ENCODE measurements around the gene KCTD21. TPM values are rescaled to one million over a fixed set of nuclear protein-coding genes. Genes with fewer than 3 reads are reported as not detected.
"Not testable (repeated sequence)": the region's sequence is repeated elsewhere in the genome, so short reads cannot be mapped to it uniquely, and the experiment has no call there.

KCTD21 gene
- total RNA-seq, 1 donor from 2014 or later: 4.1 TPM

DNA sequence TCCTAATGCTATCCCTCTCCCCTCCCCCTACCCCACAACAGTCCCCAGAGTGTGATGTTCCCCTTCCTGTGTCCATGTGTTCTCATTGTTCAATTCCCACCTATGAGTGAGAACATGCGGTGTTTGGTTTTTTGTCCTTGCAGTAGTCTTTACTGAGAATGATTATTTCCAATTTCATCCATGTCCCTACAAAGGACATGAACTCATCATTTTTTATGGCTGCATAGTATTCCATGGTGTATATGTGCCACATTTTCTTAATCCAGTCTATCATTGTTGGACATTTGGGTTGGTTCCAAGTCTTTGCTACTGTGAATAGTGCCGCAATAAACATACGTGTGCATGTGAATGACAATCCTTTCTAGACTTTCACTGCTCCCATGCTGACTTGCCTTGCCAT is 12.6 kb downstream of the KCTD21 start:
- not testable (repeated sequence) for DNase-seq

DNA sequence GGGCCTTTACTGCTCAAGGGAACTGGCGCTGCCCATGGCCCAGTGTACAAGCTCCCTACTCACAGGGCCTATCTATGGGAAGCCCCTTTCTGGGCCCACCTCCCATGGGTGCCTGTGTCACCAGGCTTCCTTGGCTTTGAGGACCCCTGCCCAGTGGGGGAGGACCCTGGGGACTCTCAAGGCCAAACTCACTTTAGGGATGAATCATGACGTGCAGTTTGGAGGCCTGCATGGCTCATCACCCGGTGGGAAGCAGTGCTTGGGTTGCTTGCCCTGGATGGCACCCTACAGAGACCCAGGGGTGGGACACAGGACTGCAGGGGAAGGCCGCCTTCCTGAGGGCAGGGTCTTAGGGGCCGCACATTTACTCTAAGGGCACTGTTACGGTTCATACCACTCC is 16.5 kb downstream of the KCTD21 start:
- DNase-seq: no peak

DNA sequence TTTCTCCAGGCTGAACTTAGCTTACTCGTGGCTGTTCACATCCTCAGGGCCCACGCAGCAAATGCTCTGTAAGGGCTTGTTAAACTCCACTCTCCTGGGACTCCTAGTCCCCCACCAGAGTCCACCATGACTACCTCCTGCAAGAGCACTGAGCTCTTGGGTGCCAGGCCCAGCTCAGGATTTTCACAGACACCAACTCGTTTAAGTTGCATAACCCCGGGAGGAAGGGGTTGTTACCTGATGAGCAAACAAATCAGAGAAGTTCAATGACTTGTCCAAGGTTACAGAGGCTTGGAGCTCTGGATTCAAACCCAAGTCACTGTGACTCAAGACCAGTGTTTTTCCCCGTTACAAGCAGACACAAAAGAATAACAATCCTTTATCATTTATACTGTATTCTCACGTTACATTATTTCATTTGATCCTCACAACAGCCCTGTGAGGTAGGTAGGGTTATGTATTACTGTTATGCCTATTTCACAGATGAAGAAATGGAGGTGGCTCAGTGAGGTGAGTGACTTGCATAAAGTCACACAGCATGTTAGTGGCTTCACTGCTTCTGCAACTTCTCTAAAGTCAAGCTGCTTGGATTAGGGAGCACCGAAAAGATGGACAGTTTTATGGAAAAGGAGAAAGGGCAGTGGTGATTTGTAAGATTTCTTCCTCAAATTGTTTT is 17.4 kb downstream of the KCTD21 start:
- DNase-seq: no peak

DNA sequence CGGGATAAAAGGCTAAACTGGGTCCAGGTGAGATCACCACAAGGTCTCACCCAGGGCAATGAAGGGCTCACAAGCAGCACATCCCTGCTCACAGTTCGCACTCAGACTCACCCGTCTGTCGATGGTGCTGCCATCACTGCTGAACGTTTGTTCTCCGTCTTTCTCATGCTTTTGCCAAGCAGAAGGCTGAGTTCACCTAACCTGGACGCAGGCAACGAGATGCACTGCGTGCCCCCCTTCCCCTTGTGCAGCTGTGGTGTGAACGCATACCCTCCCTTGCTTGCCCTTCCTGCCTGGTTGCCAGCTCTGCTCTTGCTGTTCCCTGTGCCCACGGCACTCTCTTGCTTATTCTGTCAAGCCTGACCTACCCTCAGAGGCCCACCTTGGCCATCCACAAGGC is 18.0 kb downstream of the KCTD21 start:
- DNase-seq: no peak

DNA sequence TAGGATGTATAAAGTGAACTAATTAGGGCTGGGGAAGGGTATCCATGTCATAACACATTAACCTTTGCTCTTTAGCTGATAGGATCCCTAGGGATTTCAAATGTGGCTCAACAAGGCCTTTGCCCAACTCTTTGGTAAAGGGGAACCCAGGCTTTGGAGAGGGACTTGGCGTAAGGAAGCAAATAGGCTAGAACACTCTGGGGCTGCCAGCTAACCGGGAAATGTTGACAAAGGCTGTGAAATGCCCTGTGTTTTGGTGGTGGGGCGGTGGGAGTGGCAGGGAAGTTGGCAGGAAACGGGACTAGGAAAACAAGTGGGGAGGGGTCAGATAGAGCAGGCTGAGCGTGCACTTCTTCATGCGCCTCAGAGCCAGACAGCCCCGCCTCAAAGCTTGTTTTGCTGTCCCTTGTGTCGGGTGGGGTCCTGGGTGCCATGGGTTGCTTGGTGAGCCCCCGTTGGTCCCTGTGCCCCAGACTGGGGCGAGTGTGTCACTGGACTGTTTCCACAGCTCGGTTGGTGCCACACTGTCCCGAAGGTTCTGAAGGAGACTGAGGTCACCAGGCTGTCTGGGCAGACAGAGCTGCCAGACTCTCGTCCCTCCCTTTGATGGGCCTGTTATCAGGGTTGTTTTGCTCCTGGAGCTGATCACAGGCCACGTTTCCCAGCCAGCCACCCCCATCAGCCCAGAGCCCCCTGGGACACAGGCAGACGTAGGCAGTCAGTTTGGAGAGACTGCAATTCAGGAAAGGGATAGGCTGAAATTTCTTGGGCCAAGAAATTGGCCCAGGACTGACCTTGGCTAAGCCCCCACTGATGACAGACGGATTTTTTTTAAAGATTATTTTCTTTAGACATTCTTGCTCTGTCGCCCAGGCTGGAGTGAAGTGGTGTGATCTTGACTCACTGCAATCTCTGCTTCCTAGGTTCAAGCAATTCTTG is 19.6 kb downstream of the KCTD21 start:
- no peak for DNase-seq

DNA sequence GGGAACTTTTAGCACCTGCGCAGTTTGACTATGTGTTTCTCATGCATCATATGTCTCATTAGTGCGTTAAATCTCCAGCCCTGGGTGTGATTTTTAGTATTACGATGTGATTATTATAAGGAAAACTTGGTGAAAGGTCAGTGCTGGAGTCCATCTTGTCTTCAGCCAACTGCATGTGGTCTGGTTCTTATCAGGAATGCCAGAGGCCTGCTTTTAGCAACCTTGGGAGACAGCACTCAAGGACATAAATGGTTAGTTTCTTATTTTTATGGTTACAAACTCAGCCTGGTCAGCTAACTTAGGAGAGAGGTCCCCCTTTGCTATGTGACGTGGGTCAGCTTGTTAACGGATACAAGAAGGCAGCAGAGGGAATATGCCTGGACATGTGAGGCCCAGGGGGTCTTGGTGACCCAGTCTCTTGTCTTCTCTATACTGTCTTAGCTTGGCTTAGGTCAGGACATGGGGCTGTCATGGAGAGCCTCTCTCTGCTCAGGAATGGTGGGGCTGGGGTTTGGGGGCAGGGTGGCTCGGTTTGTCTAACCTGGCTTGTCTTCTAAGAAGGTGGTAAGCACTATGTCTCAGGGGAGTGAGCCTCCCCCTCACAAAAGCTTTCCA is 21.5 kb downstream of the KCTD21 start:
- DNase-seq: no peak

DNA sequence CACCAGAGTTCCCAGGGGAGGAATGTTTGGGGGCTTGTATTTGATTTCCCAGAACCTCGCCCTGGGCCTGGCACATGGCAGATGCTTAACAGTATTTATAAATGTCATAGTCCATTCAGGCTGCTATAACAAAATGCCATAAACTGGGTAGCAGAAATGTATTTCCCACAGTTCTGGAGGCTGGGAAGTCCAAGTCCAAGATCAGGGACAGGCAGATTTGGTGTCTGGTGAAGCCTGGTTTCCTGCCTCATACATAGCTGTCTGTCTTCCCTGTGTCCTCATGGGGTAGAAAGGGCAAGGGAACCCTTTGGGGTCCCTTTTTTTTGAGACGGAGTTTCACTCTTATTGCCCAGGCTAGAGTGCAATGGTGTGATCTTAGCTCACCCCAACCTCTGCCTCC is 24.0 kb downstream of the KCTD21 start:
- no peak for DNase-seq

DNA sequence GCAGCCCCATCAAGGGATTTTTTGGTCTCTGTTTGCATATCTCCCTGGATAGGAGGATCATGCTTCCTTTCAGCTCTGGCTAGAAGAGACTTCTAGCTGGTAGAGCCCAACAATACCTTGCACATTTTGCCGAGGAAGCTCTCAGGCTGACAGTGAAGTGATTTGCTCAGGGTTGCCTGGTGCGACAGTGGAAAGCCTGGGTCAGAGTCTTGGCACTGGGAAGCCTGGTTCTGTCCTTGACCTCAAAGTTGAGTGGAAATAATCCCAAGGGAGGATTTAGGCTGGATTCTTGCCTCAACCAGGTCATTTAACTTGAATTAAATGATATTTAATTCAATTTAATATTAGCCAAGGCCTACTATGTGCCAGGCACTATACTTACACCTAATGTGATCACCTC is 24.6 kb downstream of the KCTD21 start:
- DNase-seq: no peak

DNA sequence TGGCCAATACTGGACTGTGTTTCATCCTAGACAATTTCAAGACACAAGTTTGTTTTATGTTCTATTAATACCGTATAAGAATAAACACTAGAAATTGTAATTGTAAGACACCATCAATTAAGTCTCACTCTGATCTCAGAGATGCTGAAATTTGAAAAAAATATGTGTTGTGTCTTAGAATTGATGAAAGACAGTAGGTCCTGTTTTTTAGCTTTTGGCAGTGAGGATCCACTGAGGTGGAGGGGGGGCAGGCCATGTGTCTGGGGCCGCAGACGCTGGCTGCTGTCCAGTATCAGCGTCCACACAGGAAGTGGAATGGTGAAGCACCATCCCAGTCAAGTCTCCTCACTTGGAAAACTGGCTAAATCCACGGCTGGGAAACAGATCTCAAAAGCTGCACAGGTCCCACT is 26.5 kb downstream of the KCTD21 start:
- DNase-seq: peak; percentile 53

DNA sequence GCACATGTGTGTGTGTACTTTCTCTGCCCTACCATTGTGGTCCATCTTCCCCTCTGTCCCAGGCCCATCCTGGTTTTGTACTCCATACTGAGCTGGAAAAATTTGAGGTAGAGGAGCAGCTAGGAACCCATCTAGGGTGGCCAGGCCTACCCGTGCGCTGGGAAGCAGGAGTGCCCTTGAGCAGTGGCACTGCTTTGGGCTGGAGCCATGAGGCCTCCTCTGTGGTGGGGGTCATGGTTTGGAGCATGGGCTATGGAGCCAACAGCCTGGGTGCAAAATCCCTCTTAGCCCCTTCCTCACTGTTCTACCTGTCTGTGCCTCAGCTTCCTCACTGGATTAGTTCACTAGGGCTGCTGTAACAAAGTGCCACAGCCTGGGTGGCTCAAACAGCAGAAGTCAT is 27.1 kb downstream of the KCTD21 start:
- DNase-seq: no peak

DNA sequence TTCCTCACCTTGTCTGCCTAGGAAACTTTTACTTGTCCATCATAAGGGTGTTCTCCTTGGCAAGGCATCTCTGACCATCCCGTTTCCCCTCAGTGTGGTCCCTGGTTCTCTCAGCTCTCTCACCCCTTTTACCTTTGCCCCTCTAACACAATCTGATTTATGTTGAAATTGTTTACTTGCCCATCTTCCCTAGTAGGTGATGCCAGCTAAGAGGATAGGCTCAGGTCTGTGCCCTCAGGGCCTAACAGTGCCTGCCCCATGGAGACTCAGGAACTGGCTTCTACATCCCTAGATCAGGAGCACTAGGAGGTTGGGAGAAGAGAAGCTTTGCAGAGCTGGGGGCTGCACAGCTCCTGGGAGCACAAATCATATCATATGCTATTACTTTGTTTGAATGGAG is 27.9 kb downstream of the KCTD21 start:
- DNase-seq: no peak

DNA sequence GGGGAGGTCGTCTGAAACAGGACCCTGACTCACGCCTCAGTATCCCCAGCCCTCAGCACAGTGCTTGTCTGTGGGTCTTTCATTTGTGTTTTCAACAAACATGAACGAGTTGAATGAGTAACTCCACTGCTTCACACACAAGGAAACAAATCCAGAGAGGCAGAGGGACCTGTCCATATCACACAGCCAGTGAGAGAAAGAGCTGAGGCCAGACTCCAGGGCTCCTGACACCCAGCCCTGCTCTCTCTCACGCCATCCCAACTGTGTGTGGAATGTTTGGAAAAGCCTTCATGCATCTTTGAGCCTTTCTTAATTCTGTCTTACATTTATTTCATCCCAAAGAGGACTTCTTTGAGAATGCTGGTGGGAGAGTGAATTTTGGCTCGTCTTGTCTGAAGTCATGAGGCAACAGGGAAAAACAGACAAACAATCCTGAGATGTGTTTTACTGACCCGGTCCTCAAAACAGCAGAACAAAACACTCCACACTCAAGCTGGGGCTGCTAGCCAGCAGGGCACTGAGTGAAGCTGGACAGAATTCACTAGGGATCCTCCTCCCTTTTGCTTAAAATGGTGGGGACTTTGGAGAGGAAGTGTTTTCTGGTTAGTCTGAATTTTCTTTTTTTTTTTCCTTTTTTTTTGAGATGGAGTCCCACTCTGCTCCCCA is 29.3 kb downstream of the KCTD21 start:
- DNase-seq: no peak

DNA sequence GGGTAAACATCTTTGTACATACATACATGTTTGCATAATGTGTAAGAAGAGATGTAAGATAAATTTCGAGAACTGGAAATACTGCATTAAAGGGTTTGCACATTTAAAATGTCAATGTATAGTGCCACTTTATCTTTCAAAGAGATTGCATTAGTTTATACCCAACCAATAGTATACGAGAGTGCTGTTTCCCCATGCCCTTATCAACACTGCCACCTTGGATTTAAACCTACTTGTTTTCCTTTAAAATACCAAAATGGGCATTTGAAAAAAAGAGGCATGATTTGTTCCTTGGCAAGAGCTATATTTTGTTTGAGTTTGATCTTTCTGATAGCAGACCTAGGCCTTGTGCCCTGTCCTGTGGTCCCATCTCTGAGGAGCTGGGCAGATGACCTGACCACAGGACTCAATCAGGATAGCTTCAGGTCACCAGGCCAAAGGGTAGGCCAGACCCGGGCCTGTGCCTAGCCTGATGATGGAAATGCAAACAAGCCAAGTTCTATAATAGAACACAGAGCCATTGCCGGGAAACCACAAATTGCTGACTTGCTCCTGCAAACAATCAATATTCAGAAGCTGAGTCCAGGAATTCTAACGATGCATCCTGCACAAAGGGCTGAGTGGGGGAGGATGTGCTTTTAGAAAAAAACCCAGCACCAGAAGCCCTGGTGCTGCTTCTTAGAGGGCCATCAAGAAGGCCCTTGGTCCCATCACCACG is 32.1 kb downstream of the KCTD21 start:
- DNase-seq: no peak

DNA sequence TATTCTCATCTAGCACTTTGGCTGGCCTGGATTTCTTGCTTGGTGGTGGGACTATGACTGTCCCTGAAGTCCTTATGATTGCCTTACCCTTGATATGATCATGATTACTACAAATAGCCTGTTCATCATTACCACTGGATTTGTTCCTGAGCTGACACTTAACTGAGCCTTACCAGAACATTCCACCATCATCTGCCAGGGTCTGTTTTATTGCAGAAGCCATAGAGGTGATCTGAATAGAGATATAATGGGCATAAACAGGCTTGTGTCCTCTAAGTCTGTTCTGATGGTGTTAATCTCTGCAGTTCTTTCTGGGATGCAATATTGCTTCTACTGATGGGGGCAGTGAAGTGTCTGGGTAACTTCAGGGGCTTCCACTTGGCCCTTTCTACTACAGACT is 36.6 kb downstream of the KCTD21 start:
- no peak for DNase-seq

DNA sequence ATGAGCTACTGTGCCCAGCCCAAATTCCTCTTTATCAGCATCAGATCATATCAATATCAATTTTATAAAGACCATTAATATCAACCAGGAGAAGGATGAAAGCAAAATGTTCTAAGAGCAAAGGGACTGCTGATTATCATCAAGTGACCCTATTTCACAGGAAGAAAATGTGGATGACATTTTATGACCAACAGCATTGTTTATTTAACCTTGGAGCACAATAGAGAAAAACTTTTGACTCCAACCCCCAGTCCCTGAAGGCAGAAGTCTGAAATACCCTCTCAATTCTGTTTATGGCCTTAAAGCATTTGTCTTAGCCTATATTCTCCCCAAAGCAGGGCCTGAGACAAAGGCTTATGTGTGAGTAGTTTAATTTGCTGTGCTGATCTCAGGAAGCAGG is 37.7 kb downstream of the KCTD21 start:
- no peak for DNase-seq

DNA sequence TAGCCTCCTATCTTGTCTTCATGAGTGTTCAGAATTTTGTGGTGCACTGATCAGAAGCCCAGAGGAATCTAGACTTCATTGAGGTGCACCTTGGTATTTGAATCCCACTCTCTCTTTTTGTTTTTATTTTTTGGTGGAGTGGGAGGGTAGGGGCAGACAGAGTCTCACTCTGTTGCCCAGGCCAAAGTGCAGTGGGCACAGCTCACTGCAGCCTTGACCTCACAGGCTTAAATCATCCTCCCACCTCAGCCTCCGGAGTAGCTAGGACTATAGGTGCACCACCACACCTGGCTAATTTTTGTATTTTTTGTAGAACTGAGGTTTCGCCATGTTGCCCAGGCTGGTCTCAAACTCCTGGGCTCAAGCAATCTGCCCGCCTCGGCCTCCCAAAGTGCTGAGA is 38.1 kb downstream of the KCTD21 start:
- no peak for DNase-seq

DNA sequence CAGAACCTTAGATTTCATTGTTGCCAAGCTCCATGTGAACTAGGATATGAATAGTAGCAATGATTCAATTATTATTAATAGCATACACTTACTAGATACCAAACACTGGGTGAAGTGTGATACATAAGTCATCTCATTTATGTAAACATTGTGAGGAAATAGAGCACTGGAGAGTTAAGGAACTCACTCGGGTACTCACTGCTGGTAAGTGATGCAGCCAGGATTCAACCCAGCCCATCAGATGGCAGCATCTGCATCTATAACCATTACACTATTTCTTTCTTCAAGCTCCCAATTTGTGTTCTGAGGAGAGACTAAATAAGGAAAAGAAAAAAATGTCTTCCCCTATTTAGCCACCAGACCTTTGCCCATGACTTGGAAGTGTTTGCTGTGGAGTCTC is 38.8 kb downstream of the KCTD21 start:
- peak; percentile 25 for DNase-seq

DNA sequence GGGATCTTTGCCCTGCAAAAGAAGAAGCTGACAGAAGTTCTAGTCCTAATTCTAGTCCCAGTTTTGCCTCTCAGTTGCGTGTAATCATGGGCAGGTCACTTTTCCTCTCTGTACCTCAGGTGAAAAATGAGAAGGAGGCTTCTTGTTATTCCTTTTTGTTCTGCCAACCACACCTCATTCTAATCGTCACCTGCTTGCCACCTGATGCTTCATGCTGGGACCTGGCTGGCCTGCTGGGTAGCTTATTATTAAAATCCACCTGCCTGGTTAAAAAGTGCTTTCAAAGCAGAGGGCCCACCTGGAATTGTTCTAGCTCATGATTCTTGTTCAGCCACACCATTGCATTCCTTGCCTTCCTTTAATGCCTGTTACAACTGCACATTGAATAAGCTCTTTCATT is 40.6 kb downstream of the KCTD21 start:
- DNase-seq: no peak

DNA sequence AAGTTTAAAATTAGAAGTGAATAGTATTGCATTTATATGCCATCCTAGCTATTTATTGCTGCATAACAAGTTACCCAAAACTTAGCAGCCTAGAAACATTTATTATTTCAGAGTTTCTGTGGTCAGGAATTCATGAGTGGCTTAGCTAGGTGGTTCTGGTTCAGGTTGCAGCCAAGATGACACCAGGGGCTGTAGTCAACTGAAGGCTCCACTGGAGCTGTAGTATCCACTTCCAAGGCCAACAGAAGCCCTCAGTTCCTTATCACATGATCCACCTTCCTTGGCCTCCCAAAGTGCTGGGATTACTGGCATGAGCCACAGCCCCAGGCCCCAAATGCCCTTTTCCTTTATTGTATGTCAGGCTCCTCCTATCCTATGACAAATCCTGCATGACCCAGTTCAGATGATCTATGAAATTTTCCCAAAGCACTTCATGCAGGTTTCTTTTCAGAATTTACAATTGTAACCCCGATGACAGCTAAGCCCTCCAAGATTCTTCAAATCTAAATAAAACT is 42.9 kb downstream of the KCTD21 start:
- DNase-seq: no peak

DNA sequence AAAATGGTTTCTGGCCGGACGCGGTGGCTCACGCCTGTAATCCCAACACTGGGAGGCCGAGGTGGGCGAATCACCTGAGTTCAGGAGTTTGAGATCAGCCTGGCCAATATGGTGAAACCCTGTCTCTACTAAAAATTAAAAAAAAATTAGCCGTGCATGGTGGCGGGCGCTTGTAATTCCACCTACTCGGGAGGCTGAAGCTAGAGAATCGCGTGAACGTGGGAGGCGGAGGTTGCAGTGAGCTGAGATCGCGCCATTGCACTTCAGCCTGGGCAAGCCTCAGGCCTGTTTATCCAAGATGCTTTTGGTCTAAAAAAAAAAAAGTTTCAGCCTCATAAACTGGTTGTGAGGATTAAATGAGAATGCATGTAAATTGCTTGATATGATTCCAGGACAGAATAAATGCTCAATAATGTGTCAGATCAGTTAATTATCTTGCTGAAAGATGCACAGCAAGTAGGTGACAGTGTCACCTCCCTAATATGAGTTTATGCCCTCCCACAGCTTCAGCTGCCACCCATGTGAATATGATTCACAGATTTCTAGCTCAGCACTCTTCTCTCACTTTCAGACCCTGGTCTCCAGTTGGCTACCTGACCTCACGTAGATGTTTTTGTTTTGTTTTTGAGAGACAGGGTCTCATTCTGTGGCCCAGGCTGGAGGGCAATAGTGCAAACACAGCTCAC is 47.9 kb downstream of the KCTD21 start:
- no peak for DNase-seq
